Forelimb muscle (tissue), 1 donor: ENCODE measurements around the gene HDAC4. TPM values are rescaled to one million over a fixed set of nuclear protein-coding genes. Genes with fewer than 3 reads are reported as not detected.

Source experiments
- DNase-seq: peaks from one replicate; pipeline ENCODE4 v3.0.0-alpha.2; 2013; ENCODE audit warnings: low read depth
- polyA plus RNA-seq: library from polyadenylated mRNA; unstranded; fragments of 120-200 nt; gene quantifications from one replicate; pipeline ENCODE4 v1.2.1, GENCODE V29; 2013; ENCODE audit not compliant: insufficient read length

Gene HDAC4
- polyA plus RNA-seq, 1 donor = 12.6 TPM

DNA sequence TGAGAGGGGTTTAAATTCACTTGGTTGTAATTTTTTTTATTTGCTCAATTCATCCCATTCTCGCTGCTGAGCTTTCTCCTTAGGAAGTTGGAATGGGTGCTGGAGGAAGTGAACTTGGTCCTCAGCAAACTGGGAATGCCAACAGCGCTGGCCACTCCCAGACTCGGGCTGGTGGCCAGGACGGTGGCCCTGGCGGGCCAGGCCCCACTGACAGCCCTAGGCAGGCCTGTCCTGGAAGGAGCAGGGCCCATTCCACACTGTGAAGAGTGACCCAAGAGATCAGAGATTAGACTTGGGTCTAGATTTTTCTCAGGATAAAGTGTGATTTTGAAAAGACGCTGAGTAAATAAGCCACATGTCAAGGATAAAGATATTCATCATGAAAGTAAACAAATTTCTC, 132.7 kb downstream of the HDAC4 start:
- DNase-seq = no peak

DNA sequence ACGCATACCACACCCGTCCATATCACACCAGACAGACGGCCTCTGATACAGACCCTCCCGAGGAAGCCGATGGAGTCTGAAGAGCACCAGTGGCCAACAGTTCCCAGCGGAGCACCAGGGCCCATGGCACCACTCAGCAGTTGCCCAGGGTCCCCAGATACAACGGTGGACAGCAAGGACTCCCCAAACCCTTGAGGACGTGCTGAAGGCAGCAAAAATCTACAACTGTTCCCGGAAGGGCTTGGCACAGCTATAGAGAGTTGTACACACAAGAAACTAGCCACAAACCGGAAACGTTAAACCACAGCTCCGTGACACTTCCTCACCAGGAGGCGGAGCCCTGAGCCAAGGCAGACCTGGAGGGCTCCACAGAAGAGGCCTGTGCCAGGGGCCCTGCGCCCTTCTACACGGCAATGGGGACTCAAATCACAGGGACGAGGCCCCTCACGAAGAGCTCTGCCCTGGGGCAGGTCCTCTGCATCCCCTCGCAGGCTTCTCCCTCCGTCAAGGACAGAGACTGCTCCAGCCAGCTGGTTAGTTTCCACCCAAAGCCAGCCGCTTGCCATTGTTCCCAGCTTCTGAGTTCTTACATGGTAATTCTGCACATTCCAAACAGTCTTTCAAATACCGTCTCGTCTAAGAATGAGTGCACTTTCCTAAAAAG, 133.4 kb downstream of the HDAC4 start:
- no peak for DNase-seq

DNA sequence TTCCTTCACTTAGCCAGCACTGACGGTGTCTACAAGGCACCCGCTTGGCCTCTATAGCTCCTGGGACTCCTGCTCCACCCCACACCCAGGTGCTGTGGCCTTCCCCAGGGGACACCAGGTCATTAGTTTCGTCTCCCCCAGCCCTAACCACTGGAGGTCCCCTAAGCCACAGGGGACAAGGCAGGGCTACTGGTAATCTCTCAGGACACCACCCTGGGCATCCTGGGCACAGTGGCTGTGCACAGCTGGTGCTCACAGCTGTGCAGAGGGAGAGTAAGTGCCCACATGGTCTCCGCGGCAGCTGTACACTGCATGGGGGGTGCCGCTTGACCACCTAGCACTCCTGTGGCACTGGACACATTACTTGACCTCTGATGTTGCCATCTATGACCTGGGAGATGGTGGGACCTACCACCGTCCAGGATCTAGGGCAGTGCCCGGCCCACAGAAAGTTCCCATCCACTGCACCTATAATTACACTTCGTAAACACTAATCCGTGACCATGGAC, 134.0 kb downstream of the HDAC4 start:
- DNase-seq = no peak

DNA sequence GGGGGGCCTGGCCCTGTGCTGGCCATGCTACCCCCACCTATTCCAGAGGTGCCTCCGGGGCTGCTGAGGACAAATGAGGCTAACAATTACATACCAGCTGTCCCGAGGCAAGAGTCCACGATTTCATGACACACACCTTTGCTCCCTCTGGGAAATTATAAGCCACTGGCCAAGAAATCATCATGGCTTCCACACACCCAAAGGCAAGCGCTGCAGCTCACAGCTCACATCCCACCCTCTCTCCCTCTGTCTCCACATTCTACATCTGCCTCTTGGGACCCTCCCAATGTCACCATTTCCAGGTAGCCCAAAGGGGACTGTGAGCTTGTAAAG, 134.4 kb downstream of the HDAC4 start:
- no peak for DNase-seq

DNA sequence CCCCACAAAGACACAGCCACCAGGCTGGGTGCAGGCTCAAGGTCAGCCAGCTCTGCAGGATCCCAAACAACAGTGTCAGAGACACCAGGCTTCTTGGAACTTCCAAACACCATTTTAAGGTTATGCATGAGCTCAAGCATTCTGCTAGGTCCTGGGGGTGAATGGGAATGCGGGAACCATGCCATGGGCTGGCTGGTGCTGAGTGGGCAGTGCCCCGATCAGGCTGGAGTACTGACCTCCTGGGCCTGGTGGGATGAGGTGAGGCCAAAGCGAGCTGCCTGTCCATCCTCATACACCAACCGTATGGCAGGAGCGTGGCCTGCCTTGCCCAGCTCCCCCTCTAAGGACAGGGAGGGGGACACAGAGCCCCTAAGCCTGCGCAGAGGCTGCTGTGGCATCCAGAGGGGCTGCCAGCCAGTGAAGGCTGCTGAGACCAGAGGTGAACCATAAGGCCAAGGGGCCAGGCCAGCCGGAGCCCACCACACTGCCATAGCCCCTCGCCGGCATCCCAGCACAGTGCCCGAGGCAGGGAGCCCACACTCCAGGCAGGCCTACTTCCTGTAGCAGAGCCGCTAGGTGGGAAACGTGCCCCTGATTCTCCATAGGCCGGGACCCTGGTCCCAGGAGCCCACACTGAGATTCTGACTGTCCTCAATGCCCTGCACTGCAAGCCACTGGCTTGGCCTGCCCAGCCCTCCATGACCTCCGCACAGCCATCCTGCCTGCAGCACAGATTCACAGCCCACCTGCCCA, 135.0 kb downstream of the HDAC4 start:
- DNase-seq = no peak

DNA sequence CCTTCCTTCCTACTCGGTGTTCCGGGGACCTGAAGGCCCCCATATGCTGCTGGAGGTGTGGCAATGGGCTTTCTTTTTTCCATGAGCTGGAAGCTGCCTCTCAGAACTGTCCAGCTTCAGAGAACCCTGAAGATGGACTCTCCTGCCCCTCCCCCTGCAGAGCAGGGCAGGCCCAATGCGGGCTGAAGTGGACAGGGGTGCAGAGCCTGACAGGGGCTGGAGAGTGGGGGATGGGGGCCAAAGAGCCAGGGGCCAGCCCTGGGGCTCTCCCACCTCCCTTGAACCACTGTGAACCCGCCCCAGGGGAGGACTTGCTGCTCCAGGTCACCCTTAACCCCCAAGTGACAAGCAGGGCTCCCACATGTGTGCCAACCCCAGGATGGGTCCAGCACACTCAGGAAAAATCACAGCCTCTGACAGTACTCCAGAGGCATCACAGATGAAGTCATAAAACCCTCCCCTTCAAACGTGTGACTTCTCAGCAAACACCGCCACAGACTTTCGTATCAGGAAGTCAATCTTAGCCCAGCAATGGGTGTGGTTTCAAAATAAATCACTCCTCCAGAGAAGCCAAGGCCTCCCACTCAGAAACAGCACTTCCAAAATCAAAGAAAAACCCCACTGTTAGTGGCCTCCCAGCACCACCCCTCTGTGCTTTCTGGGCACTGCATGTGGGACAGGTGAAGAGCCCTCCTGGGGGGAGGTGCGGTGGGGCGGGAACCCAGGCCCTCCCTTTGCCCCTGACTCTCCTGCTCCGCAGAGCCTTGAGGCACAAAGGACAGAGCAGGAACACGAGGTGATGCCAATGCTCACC, 135.8 kb downstream of the HDAC4 start:
- no peak for DNase-seq

DNA sequence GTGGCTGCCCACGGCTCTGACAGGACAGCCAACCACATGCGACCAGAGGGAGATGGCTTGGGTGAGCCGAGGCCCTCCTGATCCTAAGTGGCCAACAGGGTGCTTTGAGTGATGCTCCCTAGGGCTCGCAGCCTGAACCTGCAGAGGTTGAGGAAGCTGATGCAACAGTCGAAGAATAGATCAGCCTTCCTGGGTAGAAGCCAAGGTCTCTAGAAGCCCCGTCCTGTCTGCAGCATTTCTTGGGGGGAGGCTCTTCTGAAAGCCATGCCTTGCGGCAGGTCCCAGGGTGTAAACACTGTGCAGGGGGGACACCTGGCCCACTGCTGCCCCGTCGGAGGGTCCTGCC, 136.4 kb downstream of the HDAC4 start:
- DNase-seq = no peak

DNA sequence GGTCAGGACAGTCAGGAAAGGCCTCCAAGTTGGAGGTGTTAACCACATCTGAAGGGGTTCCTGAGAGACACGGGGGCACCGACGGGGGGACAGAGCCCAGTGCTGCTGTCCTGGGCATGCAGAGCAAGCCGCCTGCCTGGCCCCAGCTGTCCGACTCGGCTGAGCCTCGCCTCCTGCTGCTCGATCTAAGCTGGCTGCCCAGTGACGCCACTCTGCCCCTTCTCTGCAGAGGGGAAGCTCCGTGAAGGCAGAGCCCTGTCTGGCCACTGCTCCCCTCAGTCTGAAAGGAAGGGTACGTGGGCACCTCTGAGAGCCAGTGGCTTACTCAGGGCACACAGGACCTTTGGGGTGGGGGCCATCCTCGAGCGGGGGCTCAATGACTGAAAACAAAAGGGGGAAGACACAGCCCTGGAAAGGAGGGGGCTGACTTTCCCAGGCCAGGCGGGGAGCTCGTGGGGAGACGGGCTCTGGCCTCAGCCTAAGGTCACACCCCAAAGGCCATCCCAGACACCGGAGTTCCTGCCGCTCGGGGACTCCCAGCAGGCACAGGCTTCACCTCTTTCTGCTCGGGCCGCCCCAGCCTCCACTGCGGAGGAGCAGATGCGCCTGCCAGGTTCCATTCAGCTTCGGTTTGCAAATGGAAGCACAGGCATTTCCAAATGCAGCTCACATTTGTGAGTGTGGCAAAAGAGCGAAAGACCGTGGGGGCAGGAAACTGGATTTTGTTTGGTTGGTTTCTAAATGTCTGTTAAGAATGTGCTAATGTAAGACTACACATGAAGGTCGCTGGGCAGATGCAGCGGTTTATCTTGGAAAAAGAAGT, 136.9 kb downstream of the HDAC4 start:
- no peak for DNase-seq

DNA sequence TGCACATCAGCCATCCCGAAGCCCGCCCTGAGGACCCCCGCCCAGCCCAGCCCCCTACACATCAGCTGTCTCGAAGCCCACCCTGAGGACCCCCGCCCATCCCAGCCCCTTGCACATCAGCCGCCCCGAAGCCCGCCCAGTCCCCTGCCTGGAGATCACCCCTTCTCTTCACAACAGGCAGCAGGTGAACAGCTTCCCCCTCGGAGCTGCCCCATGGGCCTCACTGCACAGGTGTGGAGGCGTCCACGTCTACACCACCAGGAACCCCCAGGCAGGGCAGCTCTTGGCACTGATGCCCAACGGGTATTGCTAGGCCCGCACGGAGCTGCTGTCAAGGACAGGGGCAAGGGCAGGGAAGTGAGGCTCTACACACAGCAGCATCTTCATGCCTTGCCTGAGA, 137.6 kb downstream of the HDAC4 start:
- DNase-seq = no peak

DNA sequence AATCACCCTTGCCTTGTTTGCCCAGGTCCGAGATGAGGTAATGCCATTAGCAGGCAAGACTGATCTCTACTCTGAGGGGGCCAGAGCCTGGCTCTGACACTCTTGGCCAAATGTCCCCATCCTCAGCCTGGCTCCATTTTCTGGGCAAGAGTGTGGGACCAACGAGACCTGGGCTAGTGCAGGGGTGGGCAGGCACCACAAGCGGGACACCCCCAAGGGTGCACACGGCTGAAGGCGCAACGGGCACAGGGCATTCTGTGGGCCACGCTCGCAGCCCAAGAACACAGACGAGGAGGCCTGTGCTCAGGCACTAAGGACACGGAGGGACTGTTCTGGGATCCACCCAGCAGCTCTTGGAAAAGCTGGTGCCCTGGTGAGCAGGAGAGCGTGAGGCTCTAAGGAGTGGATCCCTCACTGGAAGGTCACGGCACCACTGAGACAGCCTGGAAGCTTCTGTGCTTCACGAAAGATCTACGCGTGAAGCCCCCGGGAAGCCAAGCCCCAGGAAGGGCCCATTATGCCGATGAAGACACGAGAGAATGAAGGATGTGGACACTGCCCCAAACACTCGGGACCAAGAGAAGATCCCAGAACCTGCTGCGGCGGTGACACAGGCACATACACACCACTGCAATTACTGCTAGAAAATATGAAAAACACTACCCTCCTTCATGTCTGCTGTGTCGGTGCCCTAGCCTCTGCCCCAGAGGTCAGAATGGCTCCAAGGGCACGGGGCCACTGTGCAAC, 138.2 kb downstream of the HDAC4 start:
- no peak for DNase-seq

DNA sequence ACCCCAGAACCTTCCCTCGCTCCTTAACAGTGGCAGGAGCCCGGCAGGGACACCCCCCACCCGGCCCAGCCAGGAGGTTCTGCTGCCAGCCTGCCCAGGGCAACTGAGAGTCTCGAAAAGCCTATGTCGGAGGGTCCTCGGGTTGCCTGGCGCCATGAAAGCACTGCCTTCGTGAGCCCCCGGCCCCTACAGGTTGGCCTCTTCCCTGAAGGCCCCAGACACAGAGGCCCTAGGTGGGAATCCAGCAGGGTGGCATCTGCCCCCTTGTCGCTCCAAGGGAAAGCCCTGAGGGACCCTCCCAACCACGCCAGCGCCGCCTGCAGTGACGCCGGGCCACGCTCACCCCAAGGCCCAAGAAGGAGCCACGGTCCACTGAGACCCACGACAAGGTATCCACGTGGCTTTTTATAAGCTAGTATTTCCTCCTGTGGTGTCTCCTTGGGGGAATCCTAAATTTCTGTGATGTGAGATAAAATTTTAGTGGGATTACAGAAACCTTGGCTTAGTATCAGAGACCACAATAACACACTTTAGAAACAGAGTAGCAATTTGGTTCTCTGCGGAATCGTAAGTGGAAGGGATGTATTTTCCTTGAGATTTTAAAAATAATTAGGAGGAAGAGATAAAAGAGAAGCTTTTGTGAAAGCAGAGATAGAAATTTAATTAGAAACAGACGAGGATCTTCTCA, 138.9 kb downstream of the HDAC4 start:
- no peak for DNase-seq

DNA sequence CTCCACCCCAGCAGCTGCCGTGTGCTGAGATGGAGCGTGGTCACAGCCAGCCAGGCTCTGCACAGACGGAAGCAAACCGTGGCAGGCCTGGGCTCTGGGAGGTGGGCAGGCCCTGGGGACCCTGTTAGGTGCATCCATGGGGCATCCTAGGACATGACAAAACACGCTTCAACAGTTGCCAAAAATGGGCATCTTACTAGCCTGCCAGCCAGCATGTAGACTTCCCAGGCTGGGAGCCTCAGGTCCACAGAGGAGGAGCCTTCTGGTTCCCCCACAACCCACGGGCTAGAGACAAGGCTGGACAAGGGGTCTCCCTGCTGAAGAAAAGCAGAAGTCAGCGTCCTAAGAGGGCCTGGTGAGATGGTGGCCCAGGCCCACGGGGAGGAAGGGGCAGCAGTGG, 139.5 kb downstream of the HDAC4 start:
- DNase-seq = no peak

DNA sequence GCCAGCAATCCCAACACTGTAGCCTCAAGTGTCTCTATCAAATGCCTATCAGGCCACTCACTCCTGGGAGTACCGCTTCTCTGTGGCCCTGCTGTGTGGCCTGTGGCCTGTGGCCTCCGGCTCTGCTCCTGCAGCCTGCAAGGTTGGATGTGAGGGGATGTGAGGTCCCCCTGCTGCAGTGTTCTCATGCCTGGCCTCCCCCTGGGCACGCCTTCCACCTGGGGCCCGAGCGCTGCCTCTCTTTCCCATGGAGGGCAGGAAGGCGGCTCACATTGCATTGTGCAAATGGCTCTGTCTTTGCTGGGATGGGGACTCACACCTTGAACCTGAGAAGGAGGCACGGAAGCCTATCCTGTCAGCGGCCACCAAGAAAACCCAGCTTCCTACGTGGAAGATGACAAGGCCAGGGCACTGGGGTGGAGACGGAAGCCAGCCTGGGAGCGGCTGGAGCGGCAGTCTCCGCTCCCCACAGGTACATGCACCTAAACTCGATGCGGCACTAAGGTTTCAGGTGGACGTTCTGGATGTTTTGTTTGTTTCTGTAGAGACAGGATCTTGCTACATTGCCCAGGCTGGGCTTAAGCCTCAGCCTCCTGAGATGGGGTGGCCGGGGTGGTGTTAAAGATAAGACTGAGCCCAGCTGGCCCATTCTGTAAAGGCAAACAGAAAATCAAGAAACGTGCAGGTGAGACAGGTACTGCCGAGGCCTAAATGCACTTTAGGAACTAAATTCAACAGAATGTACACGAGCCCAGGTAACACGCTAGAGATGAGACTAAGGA, 140.1 kb downstream of the HDAC4 start:
- no peak for DNase-seq

DNA sequence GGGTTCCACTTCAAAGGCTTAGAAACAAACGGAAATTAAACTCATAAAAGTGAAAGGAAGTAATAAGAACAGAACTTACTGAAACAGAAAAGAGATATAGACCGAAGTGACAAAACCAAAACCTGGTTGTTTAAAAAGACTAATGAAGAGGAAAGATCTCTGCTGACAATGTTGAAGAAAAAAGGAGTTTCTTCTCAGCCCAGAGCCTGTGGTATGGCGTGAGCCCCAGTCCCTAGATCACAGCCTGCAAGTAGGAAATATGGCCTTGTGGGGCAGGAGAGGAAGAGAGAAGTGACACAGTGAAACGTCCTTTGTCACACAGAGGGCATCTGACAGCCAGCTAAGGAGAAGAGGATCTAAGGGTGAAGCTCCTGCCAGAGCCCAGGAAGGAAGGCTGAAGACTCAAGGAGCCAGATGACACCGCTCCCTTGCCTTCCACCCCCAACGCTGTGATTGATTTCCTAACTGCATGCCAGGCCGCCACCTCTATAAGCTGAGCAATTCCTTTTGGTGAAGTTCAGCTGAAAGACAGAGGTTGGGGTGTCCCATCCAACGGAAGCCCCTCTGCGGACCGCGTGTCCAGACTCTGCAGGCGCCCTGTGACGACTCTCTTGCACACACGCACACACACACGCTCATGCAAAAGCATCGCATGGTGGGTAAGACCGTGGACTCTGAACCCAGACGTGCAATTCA, 141.1 kb downstream of the HDAC4 start:
- DNase-seq = no peak

DNA sequence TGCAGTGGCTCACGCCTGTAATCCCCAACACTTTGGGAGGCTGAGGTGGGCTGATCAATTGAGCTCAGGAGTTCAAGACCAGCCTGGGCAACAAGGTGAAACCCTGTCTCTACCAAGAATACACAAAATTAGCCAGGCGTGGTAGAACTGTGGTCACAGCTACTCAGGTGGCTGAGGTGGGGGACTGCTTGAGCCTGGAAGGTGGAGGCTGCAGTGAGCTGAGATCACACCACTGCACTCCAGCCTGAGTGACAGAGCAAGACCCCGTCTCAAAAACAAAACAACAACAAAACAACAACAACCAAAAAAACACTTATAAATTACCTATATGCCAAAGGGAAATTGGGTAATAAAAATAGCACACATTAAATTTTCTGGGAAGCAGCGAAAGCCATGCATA, 141.6 kb downstream of the HDAC4 start:
- DNase-seq = no peak

DNA sequence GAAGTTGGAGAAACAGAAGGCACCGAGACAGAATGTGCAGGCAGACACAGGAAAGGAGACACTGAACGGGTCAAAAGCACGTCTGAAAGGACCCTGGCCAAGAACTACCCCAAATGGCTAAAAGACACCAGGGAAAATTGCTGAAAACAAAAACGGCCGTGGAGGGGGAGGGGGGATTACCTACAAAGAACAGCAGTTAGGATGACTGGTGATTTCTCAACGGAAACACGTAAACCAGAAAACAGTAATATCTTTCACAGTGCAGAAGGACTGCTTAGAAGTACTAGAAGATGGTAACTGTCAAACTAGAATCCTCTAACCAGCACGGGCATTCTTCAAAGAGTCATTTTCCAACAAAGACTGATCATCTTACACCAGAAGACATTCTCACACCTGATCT, 142.6 kb downstream of the HDAC4 start:
- no peak for DNase-seq

DNA sequence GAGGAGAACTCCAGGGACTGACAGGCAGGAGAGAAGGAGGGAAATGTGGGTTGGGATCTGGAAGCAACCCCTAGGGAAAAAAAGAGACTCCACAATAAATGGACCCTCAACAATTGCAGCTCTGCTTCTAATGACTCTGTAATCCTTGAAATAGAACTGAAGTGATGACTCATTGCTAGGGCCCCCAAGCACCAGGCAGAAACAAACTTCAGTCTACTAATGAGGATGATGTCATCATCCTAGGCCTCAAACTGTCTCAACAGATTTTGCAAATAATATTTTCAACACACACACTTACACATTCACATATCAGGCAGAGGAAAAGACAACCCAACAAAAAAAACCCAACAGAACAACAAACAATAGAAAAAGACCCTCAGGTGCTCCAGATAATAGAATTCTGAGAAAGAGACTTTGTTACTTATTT, 143.3 kb downstream of the HDAC4 start:
- no peak for DNase-seq

DNA sequence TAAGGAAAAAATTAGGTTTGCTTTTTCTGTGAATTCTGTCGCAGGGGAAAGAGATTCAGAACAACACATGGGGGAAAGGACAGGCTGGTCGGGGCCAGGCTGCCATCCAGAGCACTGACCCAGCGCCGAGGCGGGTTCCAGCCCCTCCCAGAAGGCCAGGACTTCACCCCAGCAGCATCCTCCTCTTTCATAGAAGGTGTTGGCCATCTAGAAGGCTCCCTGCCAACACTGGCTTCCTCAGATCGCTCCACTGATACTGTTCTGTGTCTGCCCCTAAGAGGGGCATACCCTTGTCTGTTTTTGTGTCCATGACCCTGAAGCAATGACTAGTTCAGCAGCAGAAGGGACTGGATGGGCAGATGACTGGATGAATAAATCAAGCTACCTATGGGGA, 144.5 kb downstream of the HDAC4 start:
- DNase-seq = no peak
